ENCODE results near the gene SGMS2. TPM values are rescaled to one million over a fixed set of nuclear protein-coding genes. Genes with fewer than 3 reads are reported as not detected.

SGMS2 gene
- total RNA-seq, 1 donor from 2014 or later = 7.5 TPM

GRCh38 chr4:107945809-107946208 is 121.1 kb downstream of the SGMS2 start:
- no peak for DNase-seq (ENCODE audit: low spot score in 2 of 2, unreplicated experiment in 2 of 2)
- H3K9me3 Mint-ChIP-seq = peaks cover 12% of the 10 kb centered on the region
- no peaks in the 10 kb centered on the region for H3K4me1 Mint-ChIP-seq
- peaks cover 23% of the 10 kb centered on the region for H3K36me3 Mint-ChIP-seq
- H3K27me3 Mint-ChIP-seq (ENCODE audit: low read depth) = no peaks in the 10 kb centered on the region
- no peak overlapping the region for H3K27ac Mint-ChIP-seq
- no peak overlapping the region for H3K4me3 Mint-ChIP-seq
- TF ChIP-seq CTCF (IDR thresholded peaks at IDR 0.05; ENCODE audit: unreplicated experiment) = no peak

- no peaks in the 10 kb centered on the region for H3K4me1 Mint-ChIP-seq
- peaks cover 13% of the 10 kb centered on the region for H3K36me3 Mint-ChIP-seq
- DNase-seq (ENCODE audit: low spot score in 2 of 2, unreplicated experiment in 2 of 2) = no peak
- no peak overlapping the region for H3K4me3 Mint-ChIP-seq
- H3K27ac Mint-ChIP-seq = no peak overlapping the region
- H3K9me3 Mint-ChIP-seq = peaks cover 8% of the 10 kb centered on the region
- H3K27me3 Mint-ChIP-seq (ENCODE audit: low read depth) = no peaks in the 10 kb centered on the region
- no peak for TF ChIP-seq CTCF (IDR thresholded peaks at IDR 0.05; ENCODE audit: unreplicated experiment)
These were observed 126.2 kb downstream of the SGMS2 start for GRCh38 chr4:107950746-107951540.

GRCh38 chr4:107951551-107951950 is 126.8 kb downstream of the SGMS2 start:
- Mint-ChIP-seq H3K27ac (no peak overlapping the region), H3K4me1 (no peaks in the 10 kb centered on the region), H3K36me3 (peaks cover 18% of the 10 kb centered on the region), H3K9me3 (peaks cover 15% of the 10 kb centered on the region), H3K27me3 (ENCODE audit: low read depth) (no peaks in the 10 kb centered on the region), H3K4me3 (no peak overlapping the region)
- no peak for DNase-seq (ENCODE audit: low spot score in 2 of 2, unreplicated experiment in 2 of 2)
- TF ChIP-seq CTCF (IDR thresholded peaks at IDR 0.05; ENCODE audit: unreplicated experiment) = no peak

DNA sequence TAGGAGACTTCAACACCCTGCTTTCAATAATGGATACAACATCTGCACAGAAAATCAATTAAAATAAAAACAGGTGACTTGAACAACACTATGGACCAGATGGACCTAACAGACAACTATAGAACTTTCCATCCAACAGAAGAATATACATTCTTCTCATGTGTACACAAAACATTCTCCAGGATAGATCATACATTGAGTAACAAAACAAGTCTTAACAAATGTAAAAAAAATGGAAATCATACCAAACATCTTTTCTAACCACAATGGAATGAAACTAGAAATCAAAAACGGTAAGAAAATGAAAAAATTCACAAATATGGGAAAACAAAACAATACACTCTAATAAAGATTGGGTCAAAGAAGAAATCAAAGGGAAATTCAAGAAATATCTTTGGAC is 131.3 kb downstream of the SGMS2 start:
- no peaks in the 10 kb centered on the region for H3K27me3 Mint-ChIP-seq (ENCODE audit: low read depth)

More for the DNA sequence above, 131.3 kb downstream of the SGMS2 start:
- Mint-ChIP-seq H3K27ac (no peak overlapping the region), H3K9me3 (peaks cover 38% of the 10 kb centered on the region), H3K4me1 (no peaks in the 10 kb centered on the region), H3K4me3 (no peak overlapping the region), H3K36me3 (peaks cover 7% of the 10 kb centered on the region)
- TF ChIP-seq CTCF (IDR thresholded peaks at IDR 0.05; ENCODE audit: unreplicated experiment) = no peak
- DNase-seq (ENCODE audit: low spot score in 2 of 2, unreplicated experiment in 2 of 2) = no peak

Other genes with a start within 250 kb of the SGMS2 start
- gene PAPSS1, start 104.7 kb upstream of the SGMS2 start, total RNA-seq = 76.1 to 81.5 TPM (median 78.5 TPM) in 3 replicates
- 6.6 to 7.7 TPM (median 7.0 TPM) in 3 replicates for gene CYP2U1, start 106.6 kb downstream of the SGMS2 start, total RNA-seq
- 48.8 to 51.9 TPM (median 50.7 TPM) in 3 replicates for gene HADH, start 165.0 kb downstream of the SGMS2 start, total RNA-seq